SJCRH30 (cell line): ENCODE data around the gene CNTROB. TPM values are rescaled to one million over a fixed set of nuclear protein-coding genes. Genes with fewer than 3 reads are reported as not detected.
A peak's percentile ranks its signal among the peaks of the same experiment; 100 is the strongest.

Experiments
- DNase-seq, 2 experiments: peaks; one replicate each; pipeline ENCODE4 v3.0.0-alpha.2; 2015 to 2020
- H3K27ac ChIP-seq: fragments of 250-450 bp; sonication (Bioruptor Pico); 2 replicates; pipeline ENCODE4 v1.5.1; 2020; ENCODE audit warnings: mild to moderate bottlenecking, moderate library complexity
- H3K27me3 ChIP-seq: fragments of 250-450 bp; sonication (Bioruptor Pico); 2 replicates; pipeline ENCODE4 v1.5.1; 2020; ENCODE audit warnings: mild to moderate bottlenecking, moderate library complexity
- H3K36me3 ChIP-seq: fragments of 250-450 bp; sonication (Bioruptor Pico); 2 replicates; pipeline ENCODE4 v1.5.1; 2020; ENCODE audit warnings: mild to moderate bottlenecking, moderate library complexity
- H3K4me1 ChIP-seq: fragments of 250-450 bp; sonication (Bioruptor Pico); 2 replicates; pipeline ENCODE4 v1.5.1; 2020; ENCODE audit warnings: mild to moderate bottlenecking, moderate library complexity
- H3K4me3 ChIP-seq: fragments of 250-450 bp; sonication (Bioruptor Pico); 2 replicates; pipeline ENCODE4 v1.5.1; 2020; ENCODE audit warnings: mild to moderate bottlenecking, moderate library complexity
- H3K9me3 ChIP-seq: fragments of 250-450 bp; sonication (Bioruptor Pico); replicated peaks from 2 replicates; pipeline ENCODE4 v1.5.1; 2020; ENCODE audit warnings: mild to moderate bottlenecking, moderate library complexity
- total RNA-seq: library from RNA; depleted of rRNA; stranded (reverse); fragments of >200 nt; shearing (Covaris generic); gene quantifications from 2 replicates; pipeline ENCODE4 v1.2.3, GENCODE V29; 2014

The CNTROB gene
- total RNA-seq, 1 experiment from 2014 or later, result 29.8 TPM

GRCh38 chr17:7922269-7922844, 9.6 kb upstream of the CNTROB start:
- Histone ChIP-seq H3K9me3 (no peaks in the 10 kb centered on the region), H3K27me3 (no peaks in the 10 kb centered on the region), H3K4me3 (no peak overlapping the region), H3K4me1 (no peaks in the 10 kb centered on the region), H3K27ac (no peak overlapping the region), H3K36me3 (no peaks in the 10 kb centered on the region)
- no peak for DNase-seq

- no peak for DNase-seq
- Histone ChIP-seq H3K9me3 (no peaks in the 10 kb centered on the region), H3K4me3 (no peak overlapping the region), H3K27ac (no peak overlapping the region), H3K4me1 (no peaks in the 10 kb centered on the region), H3K27me3 (no peaks in the 10 kb centered on the region), H3K36me3 (no peaks in the 10 kb centered on the region)
Observed at GRCh38 chr17:7922845-7923628, 9.0 kb upstream of the CNTROB start.

GRCh38 chr17:7927596-7927995, 4.4 kb upstream of the CNTROB start:
- H3K4me3 ChIP-seq, result no peak overlapping the region
- no peaks in the 10 kb centered on the region for H3K27me3 ChIP-seq
- no peaks in the 10 kb centered on the region for H3K4me1 ChIP-seq
- H3K9me3 ChIP-seq, result no peaks in the 10 kb centered on the region
- no peak overlapping the region for H3K27ac ChIP-seq
- no peaks in the 10 kb centered on the region for H3K36me3 ChIP-seq
- no peak for DNase-seq

GRCh38 chr17:7929158-7930023, 2.6 kb upstream of the CNTROB start, which contains the start of gene KCNAB3:
Gene KCNAB3 (minus strand): TSS chr17:7929856. CDS start chr17:7929435, 421 bp downstream.
- H3K27me3 ChIP-seq, result no peaks in the 10 kb centered on the region
- H3K27ac ChIP-seq, result no peak within 1 kb of the TSS
- H3K36me3 ChIP-seq, result peaks cover 4% of the 10 kb centered on the region; the same call in 1 of the 2 replicates
- no peaks in the 10 kb centered on the region for H3K9me3 ChIP-seq
- DNase-seq, result no peak
- H3K4me3 ChIP-seq, result no peak within 1 kb of the TSS
- 0 out of 2 replicates have a peak, but pooled peaks cover 3% of the 10 kb centered on the region for H3K4me1 ChIP-seq

- Histone ChIP-seq H3K36me3 (peaks cover 9% of the 10 kb centered on the region; the same call in 1 of the 2 replicates), H3K9me3 (no peaks in the 10 kb centered on the region), H3K4me3 (peak overlapping the region; percentile 74), H3K27ac (peak overlapping the region; percentile 18; the same call in 1 of the 2 replicates), H3K4me1 (0 out of 2 replicates have a peak, but pooled peaks cover 3% of the 10 kb centered on the region), H3K27me3 (no peaks in the 10 kb centered on the region)
- no peak for DNase-seq
Observed at GRCh38 chr17:7930841-7931631, 970 bp upstream of the CNTROB start.

- peaks cover 14% of the 10 kb centered on the region for H3K36me3 ChIP-seq
- H3K4me3 ChIP-seq, result peak overlapping the region; percentile 74
- 0 out of 2 replicates have a peak, but pooled peaks cover 3% of the 10 kb centered on the region for H3K4me1 ChIP-seq
- peak; percentile 26 to 51 for DNase-seq
- no peaks in the 10 kb centered on the region for H3K9me3 ChIP-seq
- H3K27me3 ChIP-seq, result no peaks in the 10 kb centered on the region
- H3K27ac ChIP-seq, result peak overlapping the region; percentile 88
Observed at GRCh38 chr17:7932483-7932891, 481 bp downstream of the CNTROB start.

GRCh38 chr17:7932949-7933348, 943 bp downstream of the CNTROB start:
- Histone ChIP-seq H3K27ac (peak overlapping the region; percentile 88), H3K27me3 (no peaks in the 10 kb centered on the region), H3K4me1 (0 out of 2 replicates have a peak, but pooled peaks cover 3% of the 10 kb centered on the region), H3K4me3 (peak overlapping the region; percentile 74), H3K9me3 (no peaks in the 10 kb centered on the region), H3K36me3 (peaks cover 15% of the 10 kb centered on the region)
- DNase-seq, result peak; percentile 42 to 49

GRCh38 chr17:7935859-7936258, 3.9 kb downstream of the CNTROB start:
- Histone ChIP-seq H3K4me1 (0 out of 2 replicates have a peak, but pooled peaks cover 3% of the 10 kb centered on the region), H3K27me3 (no peaks in the 10 kb centered on the region), H3K27ac (no peak overlapping the region), H3K4me3 (no peak overlapping the region), H3K36me3 (peaks cover 19% of the 10 kb centered on the region), H3K9me3 (no peaks in the 10 kb centered on the region)
- DNase-seq, result no peak

GRCh38 chr17:7940034-7940433, 8.0 kb downstream of the CNTROB start:
- Histone ChIP-seq H3K4me3 (no peak overlapping the region), H3K4me1 (no peaks in the 10 kb centered on the region), H3K27ac (no peak overlapping the region), H3K36me3 (peaks cover 23% of the 10 kb centered on the region), H3K9me3 (no peaks in the 10 kb centered on the region), H3K27me3 (no peaks in the 10 kb centered on the region)
- DNase-seq, result no peak

- no peak overlapping the region for H3K27ac ChIP-seq
- H3K9me3 ChIP-seq, result no peaks in the 10 kb centered on the region
- DNase-seq, result no peak
- peaks cover 28% of the 10 kb centered on the region for H3K36me3 ChIP-seq
- no peaks in the 10 kb centered on the region for H3K27me3 ChIP-seq
- H3K4me3 ChIP-seq, result no peak overlapping the region
- no peaks in the 10 kb centered on the region for H3K4me1 ChIP-seq
Observed at GRCh38 chr17:7940743-7941142, 8.7 kb downstream of the CNTROB start.

GRCh38 chr17:7943291-7943690, 11.3 kb downstream of the CNTROB start:
- Histone ChIP-seq H3K4me1 (no peaks in the 10 kb centered on the region), H3K27me3 (no peaks in the 10 kb centered on the region), H3K36me3 (peaks cover 21% of the 10 kb centered on the region), H3K27ac (no peak overlapping the region), H3K9me3 (no peaks in the 10 kb centered on the region), H3K4me3 (no peak overlapping the region)
- DNase-seq, result no peak

GRCh38 chr17:7944326-7944725, 12.3 kb downstream of the CNTROB start:
- H3K27ac ChIP-seq, result no peak overlapping the region
- H3K27me3 ChIP-seq, result no peaks in the 10 kb centered on the region
- DNase-seq, result no peak
- H3K4me1 ChIP-seq, result no peaks in the 10 kb centered on the region
- peaks cover 20% of the 10 kb centered on the region for H3K36me3 ChIP-seq
- no peak overlapping the region for H3K4me3 ChIP-seq
- H3K9me3 ChIP-seq, result no peaks in the 10 kb centered on the region

- H3K27ac ChIP-seq, result no peak overlapping the region
- no peak overlapping the region for H3K4me3 ChIP-seq
- H3K9me3 ChIP-seq, result no peaks in the 10 kb centered on the region
- peaks cover 20% of the 10 kb centered on the region for H3K36me3 ChIP-seq
- no peak for DNase-seq
- H3K27me3 ChIP-seq, result no peaks in the 10 kb centered on the region
- no peaks in the 10 kb centered on the region for H3K4me1 ChIP-seq
Observed at GRCh38 chr17:7945651-7946050, 13.6 kb downstream of the CNTROB start.

GRCh38 chr17:7946441-7946840, 14.4 kb downstream of the CNTROB start:
- no peak overlapping the region for H3K4me3 ChIP-seq
- no peaks in the 10 kb centered on the region for H3K9me3 ChIP-seq
- no peak for DNase-seq
- no peak overlapping the region for H3K27ac ChIP-seq
- H3K27me3 ChIP-seq, result no peaks in the 10 kb centered on the region
- no peaks in the 10 kb centered on the region for H3K4me1 ChIP-seq
- H3K36me3 ChIP-seq, result peaks cover 20% of the 10 kb centered on the region
